Middle frontal gyrus (tissue), 1 donor: Measurements from ENCODE around the gene SLX4IP.

ENCODE experiments used
- DNase-seq: peaks from one replicate; pipeline ENCODE4 v3.0.0-alpha.2; 2015; ENCODE audit warnings: low spot score; ENCODE audit errors: extremely low spot score

Gene SLX4IP

DNA sequence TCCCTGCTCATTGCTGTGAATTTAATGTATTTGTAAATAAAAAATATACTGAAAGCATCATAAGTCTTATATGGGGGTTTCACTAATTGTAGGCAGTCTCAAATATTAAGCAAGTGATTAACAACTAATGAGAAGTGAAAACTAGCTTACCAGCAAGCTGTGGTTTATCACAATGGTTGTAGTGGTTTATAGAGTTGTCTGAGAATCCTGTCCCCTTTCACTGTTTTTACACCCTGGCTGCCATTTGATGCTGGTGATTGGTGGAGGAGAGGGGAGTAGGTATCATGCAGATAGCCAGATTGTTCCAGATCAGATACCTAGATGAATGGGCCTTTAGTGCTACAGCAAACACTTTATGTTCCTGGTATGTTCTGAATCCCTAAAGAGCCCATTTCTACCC is 7.1 kb upstream of the SLX4IP start:
- no peak for DNase-seq

DNA sequence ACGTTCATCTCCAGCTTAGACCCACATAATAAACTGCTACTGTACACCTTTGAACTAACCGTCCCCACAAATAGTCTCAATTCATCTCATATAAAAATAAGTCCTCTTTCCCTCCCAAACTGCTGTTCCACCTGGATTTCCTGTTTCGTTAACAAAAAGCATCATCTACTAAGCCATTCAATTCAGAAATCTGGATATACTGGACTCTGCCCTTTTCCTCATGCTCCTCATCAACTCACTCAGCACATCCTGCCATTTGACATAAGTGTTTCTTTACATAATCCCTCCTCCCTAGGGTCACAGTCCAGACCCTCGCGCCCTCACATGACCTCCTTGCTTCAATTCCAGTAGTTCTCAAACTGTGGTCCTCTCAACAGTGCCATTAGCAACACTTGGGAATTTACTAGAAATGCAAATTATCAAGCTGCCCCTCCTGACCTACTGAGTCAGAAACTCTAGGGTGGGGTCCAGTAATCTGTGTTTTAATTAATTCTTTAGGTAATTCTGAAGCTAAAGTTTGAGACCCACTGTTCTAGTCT is 5.6 kb upstream of the SLX4IP start:
- no peak for DNase-seq

DNA sequence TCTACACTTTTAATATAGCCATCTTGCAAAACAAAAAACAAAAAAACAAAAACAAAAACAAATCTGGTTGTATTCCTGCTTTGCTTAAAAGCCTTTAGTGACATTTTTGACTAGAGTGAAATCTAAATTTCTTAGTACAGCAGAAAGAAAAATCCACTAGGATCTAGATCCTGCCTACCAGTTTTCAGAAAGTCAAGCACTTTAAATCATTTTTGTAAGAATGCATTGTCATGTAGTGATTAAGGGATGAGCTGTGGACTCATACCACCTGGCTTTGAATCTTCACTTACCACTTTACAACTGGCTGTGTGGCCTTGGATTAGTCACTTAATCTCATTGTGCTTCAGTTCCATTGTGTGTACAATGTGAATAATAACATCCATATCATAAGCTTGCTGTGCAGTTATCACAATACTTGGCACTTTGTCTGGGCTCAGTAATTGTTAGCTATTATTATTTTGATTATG is 5.1 kb upstream of the SLX4IP start:
- no peak for DNase-seq

DNA sequence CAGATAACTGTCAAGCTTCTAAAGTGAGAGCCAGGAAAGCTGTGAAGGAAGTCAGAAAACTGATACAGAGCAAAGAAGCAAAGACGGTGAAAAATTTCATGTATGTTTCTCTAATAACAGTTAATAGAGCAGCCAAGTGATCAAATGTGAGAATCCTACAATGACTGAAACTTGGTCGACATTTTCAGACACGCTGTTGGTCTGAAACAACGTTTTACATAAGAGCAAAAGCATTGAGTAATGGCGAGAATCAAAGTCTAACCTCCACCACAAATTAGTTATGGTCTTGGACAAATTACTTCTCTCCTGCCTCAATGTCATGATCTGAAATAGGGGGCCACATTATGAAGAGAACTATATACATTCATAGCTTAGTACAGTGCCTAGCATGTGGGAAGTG is 4.4 kb upstream of the SLX4IP start:
- no peak for DNase-seq

DNA sequence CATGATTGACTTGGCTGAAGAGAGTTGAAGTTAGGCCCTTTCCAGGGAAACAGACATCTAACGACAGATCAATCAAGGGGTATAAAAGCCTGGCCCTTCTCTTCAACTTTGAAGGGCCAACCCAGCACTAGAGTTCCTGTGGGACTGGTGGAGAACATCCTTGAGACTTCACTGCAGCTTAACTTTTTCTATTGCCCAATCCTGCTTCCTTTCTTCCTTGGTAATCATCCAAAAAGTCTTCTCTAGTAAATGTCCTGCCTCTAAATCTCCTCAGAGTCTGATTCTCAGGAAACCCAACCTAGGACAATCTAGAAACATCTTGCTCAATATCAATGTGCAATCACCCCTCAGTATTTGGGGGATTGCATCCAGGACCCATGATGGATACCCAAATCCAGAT is 3.0 kb upstream of the SLX4IP start:
- DNase-seq, result no peak

DNA sequence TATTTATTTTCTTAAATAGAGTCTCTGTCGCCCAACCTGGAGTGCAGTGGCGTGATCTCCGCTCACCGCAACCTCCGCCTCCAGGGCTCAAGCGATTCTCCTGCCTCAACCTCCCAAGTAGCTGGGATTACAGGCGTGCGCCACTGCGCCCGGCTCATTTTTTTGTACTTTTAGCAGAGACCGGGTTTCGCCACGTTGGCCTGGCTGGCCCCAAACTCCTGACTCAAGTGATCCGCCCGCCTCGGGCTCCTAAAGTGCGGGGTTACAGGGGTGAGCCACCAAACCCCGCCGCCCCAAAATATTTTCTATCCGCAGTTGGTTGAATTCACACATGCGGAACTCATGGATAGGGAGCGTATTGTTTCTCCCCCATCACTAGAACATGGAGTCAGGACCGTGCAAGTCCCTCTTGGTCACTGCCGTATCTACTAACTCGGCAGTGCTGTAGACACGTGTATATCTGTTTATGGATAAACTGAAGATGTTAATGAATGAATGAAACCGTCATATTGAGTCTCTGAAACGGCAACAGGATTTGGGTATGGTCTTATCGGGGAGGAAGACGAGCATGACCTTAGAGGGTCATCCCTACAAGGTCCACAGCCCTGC is 2.0 kb upstream of the SLX4IP start:
- no peak for DNase-seq

DNA sequence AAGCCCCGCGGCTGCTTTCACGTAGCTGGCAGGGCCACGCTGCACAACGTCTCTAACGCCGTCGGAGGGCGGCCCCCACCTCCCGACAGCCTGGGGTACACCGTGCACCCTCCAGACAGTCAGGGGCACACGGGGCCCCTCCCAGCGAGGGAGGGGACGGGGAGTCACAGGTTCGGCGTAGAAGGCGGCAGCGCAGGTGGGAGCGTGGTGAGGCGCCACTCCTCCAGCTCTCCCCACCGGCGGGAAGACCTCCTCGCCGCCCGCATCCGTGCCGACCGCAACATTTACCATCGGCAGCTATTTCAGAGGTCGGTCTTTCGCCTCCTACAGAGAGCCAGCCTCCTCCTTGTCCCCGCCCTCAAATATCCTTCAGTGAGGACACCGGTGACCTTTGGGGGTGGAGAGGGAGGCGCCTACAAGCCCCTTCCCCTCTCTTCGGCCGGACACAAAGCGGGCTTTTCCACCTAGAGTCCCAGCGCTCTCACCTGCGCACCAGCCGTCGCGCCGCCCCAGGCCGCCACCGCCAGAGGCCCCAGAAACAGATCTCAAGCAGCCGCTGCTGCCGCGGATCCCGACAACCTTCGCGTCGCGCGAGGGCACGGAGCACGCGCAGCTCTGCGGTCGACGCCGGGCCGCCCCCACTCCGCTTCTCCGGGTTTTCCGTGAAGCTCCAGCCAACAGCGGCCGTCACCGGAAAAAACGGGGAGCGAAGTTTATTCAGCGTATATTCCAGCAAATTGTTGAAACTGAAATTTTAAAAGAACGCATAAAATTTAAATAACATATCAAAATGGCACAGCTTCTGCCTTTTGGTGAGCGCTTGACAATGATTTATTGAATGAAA is 1.3 kb upstream of the SLX4IP start, which contains the start of gene MKKS:
Gene MKKS, minus strand, starts transcription at position 600 of the 844 bp plus-strand sequence. CDS start 20,708 bp downstream, outside the sequence.
- DNase-seq, result peak; percentile 85

DNA sequence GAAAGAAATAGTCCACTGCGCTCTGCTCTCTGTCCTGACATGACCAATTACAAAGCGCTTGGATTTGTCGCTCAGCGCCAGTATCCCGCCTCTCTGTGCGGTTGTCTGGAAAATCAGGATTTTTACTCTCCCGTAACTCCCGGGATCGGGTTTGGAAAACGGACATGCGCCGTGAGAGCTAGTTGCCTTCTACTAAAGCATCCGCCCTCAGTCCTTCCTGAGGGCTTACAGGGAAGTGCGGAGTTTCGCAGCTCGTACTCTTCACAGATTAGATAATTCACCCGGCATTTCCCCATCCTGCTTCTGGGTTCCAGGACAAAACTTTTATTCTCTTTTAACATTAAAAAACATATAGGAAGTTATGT is 656 bp upstream of the SLX4IP start:
- peak; percentile 93 for DNase-seq

DNA sequence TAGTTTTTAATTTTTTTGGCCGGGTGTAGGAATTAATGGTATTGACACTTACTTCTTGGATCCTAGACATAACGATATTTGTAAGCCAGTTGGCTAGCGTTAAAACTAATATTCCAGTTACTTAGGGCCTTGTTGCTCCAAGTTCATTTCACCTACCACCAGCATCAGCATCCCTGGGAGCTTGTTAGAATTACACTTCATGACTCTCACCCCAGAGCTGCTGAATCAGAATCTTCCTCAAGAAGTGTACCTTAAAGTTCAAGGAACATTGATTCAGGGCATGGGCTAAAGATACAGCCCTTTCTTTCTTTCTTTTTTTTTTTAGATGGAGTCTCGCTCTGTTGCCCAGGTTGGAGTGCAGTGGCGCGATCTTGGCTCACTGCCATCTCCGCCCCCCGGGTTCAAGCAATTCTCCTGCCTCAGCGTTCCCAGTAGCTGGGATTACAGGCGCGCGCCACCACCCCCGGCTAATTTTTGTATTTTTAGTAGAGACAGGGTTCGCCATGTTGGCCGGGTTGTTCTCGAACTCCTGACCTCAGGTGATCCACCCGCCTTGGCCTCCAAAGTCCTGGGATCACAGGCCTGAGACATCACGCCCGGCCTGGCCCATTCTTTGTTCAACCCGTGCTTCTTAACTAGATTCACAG is 1.1 kb downstream of the SLX4IP start:
- no peak for DNase-seq

DNA sequence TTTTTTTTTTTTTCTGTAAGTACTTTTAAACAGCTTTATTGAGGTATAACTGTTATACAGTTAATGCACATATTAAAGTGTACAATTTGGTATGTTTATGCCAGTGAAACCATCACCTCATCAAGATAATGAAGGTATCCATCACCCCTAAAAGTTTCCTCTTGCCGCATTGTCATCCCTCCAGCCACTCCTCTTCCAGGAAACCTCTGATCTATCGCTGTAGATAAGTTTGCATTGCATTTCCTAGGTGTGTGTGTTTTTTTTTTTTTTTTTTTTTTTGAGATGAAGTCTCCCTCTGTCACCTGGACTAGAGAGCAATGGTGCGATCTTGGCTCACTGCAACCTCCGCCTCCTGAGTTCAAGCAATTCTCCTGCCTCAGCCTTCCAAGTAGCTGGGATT is 3.1 kb downstream of the SLX4IP start:
- DNase-seq, result no peak

DNA sequence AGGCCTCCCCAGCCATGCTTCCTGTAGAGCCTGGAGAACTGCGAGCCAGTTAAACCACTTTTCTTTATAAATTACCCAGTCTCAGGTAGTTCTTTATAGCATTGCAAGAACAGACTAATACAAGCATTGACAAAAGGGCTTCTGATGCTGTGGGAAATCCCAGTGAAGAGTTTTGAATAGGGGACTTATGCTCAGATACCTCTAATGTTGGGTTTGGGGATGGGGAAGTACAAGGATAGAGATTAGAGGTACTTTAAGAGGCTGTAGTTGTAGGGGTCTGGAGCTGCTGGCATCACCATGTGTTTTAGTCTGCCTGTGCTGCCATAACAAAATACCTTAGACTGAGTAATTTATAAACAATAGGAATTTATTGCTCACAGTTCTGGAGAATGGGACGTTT is 8.8 kb downstream of the SLX4IP start:
- no peak for DNase-seq

DNA sequence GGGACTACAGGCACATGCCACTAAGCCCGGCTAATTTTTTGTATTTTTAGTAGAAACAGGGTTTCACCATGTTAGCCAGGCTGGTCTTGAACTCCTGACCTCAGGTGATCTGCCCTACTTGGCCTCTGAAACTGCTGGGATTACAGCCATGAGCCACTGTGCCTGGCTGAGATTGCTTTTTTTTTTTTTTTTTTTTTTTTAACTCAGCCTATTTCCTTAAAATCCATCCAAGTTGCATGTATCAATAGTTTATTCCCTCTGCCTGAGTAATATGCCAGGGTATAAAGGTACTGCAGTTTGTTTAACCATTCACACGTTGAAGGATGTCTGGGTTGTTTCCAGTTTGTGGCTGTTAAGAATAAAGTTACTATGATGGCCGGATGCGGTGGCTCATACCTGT is 10.7 kb downstream of the SLX4IP start:
- no peak for DNase-seq

DNA sequence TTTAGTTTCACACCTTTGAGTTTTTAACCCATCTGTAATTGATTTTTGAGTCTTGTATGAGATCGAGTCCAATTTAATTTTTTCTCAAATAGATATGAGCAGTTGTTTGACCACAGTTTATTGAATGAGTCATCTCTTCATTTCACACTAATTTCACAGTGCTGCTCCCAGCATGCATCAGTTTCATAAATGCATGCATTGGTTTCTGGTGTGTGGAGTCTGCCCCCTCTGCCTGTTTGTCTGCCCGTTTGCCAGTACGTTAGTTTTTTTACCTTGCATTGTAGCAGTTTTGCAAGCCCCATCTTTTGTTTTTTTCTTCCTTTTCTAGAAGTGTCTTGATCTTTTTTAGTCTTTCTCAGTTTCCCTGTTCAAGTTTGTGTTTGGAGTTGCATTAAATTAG is 11.9 kb downstream of the SLX4IP start:
- no peak for DNase-seq

DNA sequence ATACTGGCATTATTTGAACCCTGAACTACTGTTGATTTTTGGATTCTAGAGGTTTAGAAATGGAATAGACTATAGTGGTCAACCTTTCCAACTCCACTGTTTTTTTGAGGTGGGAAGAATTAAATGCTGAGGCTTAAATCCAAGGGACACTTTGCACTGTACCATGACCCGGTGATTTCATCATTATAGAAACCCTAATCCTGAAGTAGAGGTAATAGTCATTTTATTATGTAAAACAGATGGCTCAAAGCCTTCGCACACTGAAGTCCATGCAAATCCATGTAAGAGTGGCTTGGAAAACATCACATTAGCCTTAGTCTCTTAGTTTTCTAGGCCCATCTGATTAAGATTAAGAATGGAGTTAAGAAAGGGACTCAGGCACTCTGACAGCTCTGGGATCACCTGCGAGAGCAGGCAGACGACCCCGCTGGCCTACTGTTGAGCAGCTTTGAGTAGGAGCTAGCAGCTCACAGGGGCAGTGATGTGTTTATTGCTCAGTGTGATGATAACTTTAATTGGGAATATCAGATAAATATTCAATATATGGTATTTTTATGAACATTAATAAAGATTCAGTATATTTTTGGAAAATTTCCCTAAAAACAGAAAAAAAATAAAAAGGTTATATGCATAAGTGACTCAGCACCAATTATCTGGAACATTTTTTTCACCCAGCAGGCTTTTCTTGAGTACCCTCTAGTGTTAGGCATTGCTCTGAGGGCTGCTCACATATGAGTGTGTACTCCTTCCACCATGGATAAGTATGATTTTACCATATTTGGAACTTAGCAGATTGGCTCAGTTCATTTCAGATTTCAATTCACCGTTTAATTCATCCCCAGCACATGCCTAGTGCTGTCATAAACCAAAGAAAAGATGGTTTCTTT is 13.4 kb downstream of the SLX4IP start:
- DNase-seq, result no peak

DNA sequence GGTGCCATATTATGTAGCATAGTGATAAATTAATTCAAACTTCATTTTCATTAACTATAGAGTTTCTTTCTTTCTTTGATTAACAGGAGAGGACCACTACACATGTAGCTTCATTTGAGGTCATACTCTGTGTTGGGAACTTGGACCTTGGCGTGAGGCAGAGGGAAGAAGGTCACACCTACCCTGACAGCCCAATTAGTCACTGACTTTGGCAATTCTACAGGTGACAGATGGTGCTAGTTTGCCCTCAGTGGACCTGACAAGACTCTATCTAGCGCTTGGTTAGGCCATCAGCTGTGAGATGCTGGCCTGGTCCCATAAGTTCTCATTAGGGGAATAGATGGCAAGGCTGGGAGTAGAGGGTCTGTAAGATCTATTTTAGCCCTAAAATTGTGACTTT is 14.2 kb downstream of the SLX4IP start:
- no peak for DNase-seq

DNA sequence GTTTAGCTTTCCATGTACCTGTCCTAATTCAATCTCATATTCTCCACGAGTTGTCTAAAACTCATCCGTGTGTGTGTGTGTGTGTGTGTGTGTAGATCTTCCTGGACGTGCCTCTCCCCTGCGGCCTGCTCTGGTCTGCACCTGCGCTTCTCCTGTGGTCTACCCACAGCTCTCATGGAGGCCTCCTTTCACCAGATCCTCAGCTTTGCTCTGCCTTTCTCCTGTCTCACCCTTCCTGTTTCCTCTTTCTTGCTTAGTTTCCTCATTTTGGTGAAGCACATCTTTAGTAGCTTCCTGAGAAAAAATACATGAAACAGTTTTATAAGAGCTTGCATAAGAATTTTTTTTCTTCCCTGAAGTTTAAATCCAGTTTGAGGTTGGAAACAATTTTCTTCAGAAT is 18.1 kb downstream of the SLX4IP start:
- no peak for DNase-seq

DNA sequence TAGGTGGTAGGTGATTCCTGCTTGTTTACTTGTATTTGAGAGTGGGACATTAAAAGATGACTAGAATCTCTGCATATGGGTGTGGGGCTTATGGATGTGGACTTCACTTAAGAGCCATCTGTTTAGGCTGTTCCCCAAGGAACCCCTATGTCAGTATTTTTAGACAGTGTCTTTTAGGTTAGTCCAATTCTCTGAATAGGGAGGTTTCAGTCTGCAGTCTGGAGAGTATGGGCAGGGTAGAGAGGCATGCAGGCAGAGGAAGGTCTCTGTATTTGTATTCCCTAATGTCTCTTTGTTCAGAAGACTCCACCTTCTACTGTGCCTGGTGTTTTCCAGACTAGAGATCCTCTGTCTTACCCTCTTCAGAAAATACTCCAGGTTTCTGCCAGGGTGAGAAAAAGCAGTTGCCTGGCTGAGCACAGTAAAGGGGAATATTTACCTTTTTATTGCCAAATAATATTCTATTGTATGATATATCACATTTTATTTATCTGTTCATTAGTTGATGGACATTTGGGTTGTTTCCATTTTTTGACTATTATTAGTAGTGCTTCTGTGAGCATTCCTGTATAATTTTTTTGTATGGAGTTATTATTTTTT is 19.1 kb downstream of the SLX4IP start:
- DNase-seq, result no peak

DNA sequence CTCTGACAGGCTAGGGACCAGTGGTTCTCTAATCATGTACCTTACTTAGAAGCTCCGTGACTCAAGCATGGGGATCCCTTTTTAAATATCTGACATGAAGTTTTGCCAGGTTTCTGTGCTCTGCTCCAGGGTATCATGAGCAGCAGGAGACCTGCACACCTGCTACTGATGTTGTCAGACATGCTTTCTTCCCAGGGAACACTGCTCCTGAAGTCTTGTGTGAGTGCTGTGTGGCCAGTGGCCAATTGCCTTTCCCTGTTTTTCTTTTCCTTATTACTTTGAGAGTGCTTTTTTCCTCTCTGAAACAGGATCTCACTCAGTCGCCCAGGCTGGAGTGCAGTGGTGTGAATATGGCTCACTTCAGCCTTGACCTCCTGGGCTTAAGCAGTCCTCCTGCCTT is 26.4 kb downstream of the SLX4IP start:
- no peak for DNase-seq

DNA sequence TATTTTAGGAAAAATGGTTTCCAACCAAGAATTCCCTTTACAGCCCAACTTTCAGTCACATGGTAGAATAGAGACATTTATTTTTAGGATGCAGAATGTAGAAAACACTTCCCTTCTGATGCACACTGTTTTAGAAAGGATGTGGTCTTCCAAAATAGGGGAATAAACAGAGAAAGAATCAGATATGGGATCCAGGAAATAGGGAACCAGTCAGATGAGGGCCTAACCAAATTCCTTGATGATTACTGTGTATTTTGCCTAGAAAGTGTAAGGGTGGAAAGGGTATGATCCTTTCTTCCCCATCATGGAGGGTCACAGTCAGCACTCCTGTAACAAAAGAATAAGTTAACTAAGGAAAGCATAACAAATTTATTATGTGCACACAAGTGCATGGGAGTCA is 27.4 kb downstream of the SLX4IP start:
- no peak for DNase-seq

DNA sequence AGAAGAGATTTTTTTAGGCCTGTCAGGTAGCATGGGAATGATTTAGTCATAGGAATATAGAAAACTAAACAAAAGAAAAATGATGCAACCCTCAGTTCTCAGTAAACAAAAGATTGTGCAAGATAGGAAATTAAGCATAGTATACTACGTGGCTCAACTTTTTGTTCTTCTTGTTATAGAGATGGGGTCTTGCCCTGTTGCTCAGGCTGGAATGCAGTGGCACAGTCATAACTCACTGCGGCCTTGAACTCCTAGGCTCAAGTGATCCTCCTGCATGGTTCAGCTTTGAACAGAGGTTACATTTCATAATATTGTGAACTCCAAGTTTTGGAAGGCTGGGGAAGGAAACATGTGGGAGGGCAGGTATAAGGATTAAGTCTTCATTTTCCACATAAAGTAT is 28.5 kb downstream of the SLX4IP start:
- DNase-seq, result no peak

DNA sequence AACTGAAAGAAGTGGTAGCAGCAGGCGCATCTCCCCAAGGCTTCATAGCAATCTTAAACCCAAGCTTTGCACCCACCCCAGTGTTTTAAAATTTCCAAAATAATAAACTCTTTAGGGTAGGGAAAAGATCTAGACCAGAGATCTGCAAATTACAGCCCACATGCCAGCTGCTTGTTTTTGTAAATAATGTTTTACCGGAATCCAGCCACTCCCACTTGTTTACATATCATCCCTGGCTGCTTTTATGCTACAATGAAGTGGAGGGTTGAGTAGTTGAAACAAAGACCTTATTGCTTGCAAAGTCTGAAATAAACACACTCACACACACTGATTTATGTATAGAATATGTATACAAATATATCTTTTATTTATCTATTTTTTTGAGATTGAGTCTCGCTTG is 30.0 kb downstream of the SLX4IP start:
- DNase-seq, result no peak
